Smooth muscle cell of the brain vasculature (primary cell): ENCODE data around the gene EBF4.
"Not testable (repeated sequence)": the region's sequence is repeated elsewhere in the genome, so short reads cannot be mapped to it uniquely, and the experiment has no call there.

Experiments used
- DNase-seq: peaks from one replicate; pipeline ENCODE4 v3.0.0-alpha.2; 2012; ENCODE audit warnings: low read depth, low spot score

EBF4 gene

DNA sequence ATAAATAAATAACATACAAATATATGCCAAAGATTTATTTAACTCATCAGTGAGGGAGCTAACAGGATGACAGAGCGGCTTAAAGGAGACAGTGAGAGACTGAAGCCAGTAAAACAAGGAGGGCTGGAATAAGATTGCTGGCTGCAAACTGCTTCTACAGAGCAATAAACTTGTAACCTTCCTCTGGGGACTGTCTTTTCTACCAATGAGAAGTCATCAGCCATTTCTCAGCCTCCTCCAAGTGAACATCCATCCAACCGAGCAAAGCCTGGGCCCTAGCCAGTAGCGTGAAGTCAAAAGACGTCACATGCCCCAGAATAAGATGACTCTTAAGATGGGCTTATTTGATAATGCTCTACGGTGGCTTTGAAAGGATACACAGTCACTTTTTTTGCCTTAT is 65.4 kb downstream of the EBF4 start:
- DNase-seq: no peak

- no peak for DNase-seq
Observed at GRCh38 chr20:2759143-2759542, 66.6 kb downstream of the EBF4 start.

- DNase-seq: peak; percentile 32
Observed at GRCh38 chr20:2759603-2760296, 67.2 kb downstream of the EBF4 start.

DNA sequence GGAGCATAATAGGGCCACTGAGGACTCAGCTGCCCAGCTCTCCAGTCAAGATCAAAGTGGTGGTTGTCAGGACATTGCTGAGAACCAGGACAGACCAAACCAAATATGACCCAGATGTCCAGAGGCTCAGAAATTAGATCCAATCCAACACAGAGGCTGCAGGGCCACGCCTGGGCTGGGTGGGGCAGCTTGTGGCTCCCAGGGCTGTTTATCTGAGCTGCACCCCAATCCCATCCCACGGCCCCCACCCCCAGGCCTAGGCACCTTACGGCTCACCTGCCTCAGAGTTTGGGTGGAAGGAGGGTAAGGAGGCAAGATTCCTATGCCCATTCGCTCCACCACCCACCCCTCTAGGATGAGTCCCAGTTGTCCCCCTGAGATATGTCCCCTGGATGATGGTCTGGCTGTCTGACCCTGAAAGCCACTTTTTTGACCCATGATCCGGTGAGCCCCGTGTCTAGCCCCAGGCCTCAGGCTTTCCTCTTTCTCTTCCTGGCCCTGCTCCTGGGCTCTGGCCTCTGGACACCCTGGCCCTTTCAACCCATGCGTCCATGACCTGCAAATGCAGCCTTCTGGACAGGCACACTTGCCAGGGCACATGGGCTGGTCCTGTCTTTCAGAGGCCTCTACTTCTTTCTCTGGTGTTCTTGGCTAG is 67.8 kb downstream of the EBF4 start:
- no peak for DNase-seq

- no peak for DNase-seq
Observed at GRCh38 chr20:2760952-2761305, 68.3 kb downstream of the EBF4 start.

GRCh38 chr20:2761885-2762284 is 69.3 kb downstream of the EBF4 start:
- no peak for DNase-seq

- DNase-seq: no peak
Observed at GRCh38 chr20:2762578-2763131, 70.1 kb downstream of the EBF4 start.

GRCh38 chr20:2763186-2763585 is 70.6 kb downstream of the EBF4 start:
- no peak for DNase-seq

DNA sequence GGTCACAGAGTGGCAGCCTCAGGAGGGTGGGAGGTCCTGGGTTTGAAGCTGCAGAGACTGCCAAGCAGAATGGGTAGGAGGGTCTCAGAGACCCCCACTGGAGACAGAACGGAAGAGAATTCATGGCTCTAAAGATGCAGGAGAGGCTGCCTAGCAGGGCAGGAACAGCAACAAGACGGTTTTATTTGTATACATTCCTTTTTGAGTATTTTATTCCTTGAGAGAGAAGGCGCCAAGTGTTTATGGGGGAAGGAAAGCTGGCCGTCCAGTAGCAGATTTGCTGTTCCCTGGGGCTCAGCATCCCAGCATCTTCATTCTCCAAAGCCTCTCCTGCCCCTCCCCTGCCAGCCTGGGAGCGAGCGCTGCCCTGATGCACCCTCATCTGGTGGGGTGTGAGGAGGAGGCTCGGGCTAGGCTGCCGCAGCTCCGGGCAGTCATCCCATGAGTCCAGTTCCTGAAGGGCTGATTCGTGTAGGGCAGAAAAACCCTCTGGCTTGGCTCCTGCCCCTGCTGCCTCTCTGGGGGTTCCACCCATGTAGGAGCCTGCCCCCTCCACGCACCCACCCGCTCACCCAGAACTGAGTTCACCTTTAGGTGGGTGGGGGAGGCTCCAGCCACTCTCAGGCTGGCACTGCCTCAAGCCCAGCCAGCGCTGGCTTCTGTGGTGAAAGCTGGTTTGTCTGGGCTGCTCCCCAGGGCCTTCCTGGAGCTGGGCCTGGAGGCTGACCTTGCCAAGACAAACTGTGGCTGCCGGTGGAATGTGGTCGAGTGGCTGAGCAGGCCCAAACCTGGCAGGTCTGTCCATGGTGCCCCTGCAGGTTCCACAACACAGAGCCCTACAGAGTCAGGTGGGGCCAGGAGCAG is 75.4 kb downstream of the EBF4 start:
- no peak for DNase-seq

- DNase-seq: no peak
Observed at GRCh38 chr20:2768632-2769015, 76.0 kb downstream of the EBF4 start.

DNA sequence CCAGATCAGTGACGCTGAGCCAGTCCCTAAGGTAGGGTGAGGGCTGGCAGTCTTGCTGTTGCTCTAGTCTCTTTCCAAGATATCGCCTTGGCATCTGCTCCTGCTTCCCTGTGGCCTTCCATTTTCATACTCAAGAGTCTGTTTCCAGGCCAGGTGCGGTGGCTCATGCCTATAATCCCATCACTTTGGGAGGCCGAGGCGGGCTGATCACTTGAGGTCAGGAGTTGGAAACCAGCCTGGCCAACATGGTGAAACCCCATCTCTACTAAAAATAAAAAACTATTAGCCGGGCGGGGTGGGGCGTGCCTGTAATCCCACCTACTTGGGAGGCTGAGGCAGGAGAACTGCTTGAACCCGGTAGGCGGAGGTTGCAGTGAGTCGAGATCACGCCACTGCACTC is 77.5 kb downstream of the EBF4 start:
- DNase-seq: not testable (repeated sequence)

GRCh38 chr20:2771631-2772080 is 79.1 kb downstream of the EBF4 start:
- no peak for DNase-seq

DNA sequence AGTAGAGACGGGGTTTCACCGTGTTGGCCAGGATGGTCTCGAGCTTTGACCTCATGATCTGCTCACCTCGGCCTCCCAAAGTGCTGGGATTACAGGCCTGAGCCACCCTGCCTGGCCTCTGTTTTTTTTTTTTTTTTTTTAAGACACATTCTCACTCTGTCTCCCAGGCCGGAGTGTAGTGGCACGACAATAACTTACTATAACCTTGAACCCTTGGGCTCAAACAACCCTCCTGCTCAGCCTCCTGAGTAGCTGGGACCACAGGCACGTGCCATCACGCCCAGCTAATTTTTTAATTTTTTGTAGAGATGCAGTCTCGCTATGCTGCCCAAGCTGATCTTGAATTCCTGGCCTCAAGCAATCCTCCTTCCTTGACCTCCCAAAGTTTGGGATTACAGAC is 81.2 kb downstream of the EBF4 start:
- DNase-seq: no peak

DNA sequence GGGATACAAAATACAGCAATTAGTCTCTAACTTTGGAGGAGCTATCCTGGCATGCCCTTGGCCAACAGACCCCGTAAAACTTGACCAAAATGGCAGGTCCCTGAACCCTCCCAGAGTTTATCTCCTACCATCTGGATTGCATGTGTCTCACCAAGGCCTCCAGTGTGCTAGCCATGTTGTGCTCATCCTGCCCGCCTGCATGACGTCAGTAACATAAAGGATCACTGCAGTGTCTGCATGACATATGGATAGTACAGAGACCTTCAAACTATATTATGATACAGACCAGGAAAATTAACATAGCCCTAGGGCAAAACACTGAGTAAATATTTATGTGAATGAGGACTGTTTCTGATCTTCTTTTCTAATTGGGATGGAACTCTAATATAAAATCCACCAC is 82.6 kb downstream of the EBF4 start:
- DNase-seq: no peak

DNA sequence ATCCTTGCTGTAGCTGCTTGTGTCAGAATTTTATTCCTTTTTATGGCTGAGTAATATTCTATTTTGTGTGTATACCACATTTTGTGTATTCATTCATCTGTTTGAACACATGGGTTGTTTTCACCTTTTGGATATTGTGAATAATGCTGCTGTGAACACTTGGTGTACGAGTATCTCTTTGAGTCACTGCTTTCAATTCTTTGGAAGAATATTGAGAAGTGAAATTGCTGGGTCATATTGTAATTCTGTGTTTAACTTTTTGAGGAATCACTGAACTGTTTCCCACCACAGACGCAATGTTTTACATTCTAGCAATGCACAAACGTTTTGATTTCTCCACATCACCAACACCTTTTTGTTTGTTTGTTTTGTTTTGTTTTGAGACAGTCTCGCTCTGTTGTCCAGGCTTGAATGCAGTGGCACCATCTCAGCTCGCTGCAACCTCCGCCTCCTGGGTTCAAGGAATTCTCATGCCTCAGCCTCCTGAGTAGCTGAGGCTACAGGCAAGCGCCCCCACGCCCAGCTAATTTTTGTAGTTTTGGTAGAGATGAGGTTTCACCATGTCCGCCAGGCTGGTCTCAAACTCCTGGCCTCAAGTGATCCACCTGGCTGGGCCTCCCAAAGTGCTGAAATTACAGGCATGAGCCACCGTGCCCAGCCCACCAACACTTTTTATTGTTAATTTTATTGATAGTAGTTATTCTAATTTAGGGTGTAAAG is 86.2 kb downstream of the EBF4 start:
- no peak for DNase-seq

DNA sequence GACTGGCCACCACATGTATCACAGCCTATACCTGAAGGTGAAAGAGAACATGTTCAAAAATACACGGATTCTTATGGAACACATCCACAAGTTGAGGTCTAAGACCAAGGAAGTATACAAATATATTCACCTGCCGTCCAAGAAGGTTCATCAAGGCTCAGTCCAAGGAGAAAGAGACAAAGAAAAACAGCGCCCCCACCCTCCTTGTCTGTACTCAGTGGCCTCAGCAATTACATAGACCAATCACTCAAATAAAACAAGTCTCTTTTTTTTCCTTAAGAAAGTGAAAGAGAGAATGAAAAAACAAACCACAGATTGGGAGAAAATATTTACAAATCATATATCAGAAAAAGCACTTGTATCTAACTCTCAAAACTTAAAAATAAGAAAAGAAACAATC is 88.4 kb downstream of the EBF4 start:
- DNase-seq: no peak

DNA sequence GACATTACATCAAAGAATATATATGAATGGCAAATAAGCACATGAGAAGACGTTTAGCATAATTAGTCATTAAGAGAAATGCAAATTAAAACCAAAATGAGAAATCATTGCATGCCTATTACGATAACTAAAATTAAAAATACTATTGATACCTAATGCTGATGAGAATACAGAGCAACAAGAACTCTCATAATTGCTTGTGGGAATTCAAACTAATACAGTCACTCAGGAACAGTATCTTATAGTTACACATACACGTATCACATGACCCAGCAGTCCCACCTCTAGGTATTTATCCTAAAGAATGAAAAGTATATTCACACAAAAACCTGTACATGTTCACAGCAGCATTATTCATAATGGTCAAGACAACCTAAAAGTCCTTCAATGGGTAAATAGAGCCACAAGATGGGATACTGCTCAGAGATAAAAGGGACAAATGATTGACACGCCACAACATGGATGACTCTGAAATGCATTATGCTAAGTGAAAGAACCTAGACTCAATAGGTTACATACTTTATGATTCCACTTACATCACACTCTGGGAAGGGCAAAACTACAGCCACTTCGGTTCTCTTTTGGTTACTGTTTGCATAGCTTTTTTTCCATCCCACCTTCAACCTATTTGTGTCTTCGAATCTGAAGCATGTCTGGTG is 91.5 kb downstream of the EBF4 start:
- DNase-seq: no peak

GRCh38 chr20:2793471-2793870 is 100.9 kb downstream of the EBF4 start:
- no peak for DNase-seq

- no peak for DNase-seq
Observed at GRCh38 chr20:2794202-2794748, 101.7 kb downstream of the EBF4 start.

DNA sequence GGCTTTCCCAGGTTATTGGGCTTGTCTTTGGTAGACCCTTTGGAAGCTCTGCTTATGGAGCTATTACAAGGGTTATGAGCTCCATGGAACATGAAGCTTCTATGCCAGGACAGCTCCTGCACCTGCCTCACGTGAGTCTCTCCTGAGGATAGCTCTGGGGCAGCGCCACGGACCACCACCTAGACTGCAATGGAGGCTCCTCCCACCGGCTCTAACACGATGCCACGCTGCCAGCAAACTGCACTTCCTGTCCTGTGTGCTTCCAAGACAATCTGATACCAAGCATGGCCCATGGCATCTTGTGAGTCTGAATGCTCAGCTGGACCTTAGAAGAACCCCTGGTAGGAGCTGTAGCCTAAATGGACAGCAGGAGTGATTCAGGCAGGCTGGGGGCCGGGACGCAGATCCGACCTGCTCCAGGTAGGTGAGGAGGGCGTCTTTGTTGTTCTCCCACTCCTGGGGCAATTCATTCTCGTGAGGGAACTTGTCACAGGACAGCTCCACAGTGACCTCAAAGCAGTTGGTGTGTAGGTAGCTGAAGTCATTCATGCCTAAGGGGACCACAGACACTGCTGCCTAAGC is 102.4 kb downstream of the EBF4 start:
- no peak for DNase-seq

DNA sequence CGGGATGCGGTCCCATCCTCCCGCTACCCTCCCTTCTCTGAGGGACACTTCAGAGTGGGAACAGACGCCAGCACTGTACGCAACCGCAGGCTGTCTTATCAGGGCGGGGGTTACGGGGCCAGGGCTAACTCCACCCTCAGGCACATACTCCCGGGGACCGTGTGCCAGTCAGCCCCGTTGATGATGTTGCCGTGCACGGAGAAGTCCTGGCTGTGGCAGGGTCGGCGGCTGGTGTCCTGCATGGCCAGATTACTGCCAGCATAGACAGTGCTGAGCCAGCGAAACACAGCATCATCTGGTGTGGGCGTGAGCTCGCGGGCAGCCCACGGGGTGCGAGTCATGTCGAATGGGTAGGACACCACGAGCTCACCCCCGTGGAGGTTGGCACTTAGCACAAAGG is 102.9 kb downstream of the EBF4 start:
- no peak for DNase-seq
